Erythroblast (primary cell): ENCODE measurements around the gene DEDD.

Experiments used
- DNase-seq, 2 experiments: peaks; one replicate each; lab custom pipeline; 2025; lab: John Stamatoyannopoulos, UW
- GATA1 ChIP-seq: IDR thresholded peaks from 2 replicates; pipeline ENCODE4 v1.6.1; 2011; ENCODE audit warnings: low read depth, mild to moderate bottlenecking, control low read depth, low read length, moderate library complexity
- POLR2A ChIP-seq: IDR thresholded peaks from 2 replicates; pipeline ENCODE4 v1.6.1; 2011; ENCODE audit warnings: mild to moderate bottlenecking, low read length

Gene DEDD

DNA sequence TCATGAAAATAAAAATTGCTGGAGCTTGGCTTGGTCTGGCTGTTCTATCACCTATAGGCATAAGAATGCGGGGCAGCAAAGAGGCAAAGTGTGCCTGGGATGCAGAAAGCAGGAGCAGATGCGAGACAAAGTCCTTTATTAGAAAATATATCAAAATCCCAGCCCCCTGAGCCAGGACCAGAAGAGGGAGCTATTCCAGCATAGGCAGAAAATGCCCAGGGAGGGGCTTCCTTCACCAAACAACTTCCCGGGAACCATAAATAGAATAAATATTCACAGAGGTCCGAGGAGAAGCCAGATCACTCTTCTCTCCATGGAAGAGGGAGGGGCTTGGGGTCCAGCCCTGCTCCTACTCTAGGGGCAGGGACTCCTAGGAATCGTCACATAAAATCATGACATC lies 38.7 kb upstream of the DEDD start:
- no peak for DNase-seq
- TF ChIP-seq POLR2A: no peak
- TF ChIP-seq GATA1: no peak

DNA sequence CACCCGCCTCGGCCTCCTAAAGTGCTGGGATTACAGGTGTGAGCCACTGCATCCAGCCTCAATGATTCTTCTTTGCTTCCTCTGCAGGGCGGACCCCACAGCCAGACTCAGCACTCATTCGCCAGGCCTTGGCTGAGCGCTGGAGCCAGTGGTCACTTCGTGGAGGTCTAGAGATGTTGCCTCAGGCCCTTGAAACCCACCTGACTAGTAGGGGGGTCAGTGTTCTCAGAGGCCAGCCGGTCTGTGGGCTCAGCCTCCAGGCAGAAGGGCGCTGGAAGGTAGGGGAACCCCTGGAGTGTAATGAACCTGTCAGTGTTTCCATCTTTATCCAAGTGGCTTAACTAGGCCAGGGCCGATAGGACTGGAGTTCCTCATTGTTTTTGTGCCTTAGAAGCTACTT lies 36.4 kb upstream of the DEDD start:
- TF ChIP-seq POLR2A: no peak
- TF ChIP-seq GATA1: no peak
- DNase-seq: no peak

DNA sequence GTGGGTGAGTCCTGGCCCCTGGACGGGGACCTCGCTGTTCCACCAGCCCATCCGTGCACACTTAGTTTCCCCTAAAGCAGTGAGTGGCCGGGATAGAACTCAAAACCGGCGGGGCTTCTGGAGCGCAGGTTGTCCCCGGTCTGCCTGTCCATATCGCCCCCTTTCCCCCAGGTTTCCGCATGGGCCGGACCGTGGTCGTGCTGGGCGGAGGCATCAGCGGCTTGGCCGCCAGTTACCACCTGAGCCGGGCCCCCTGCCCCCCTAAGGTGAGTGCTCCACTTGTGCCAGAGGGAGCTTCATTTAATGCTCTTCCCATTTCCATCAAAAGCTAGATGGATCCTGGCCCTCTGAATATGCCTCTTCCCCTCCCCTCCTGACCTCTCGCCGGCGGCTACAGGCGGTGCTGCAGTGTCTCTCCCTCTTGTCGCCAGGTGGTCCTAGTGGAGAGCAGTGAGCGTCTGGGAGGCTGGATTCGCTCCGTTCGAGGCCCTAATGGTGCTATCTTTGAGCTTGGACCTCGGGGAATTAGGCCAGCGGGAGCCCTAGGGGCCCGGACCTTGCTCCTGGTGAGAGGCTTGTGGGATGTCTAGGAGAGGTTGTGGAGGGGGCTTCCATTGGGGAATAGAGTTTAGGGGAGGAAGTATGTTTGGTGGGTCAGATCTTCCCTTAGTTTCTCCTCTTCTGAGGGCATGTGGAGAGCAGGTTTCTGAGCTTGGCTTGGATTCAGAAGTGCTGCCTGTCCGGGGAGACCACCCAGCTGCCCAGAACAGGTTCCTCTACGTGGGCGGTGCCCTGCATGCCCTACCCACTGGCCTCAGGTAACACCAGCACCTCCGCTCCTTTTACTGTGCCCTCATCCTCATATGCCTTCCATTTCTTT lies 34.4 kb upstream of the DEDD start:
- TF ChIP-seq GATA1: no peak
- TF ChIP-seq POLR2A: peak; percentile 96
- DNase-seq: peak; percentile 83 to 89

DNA sequence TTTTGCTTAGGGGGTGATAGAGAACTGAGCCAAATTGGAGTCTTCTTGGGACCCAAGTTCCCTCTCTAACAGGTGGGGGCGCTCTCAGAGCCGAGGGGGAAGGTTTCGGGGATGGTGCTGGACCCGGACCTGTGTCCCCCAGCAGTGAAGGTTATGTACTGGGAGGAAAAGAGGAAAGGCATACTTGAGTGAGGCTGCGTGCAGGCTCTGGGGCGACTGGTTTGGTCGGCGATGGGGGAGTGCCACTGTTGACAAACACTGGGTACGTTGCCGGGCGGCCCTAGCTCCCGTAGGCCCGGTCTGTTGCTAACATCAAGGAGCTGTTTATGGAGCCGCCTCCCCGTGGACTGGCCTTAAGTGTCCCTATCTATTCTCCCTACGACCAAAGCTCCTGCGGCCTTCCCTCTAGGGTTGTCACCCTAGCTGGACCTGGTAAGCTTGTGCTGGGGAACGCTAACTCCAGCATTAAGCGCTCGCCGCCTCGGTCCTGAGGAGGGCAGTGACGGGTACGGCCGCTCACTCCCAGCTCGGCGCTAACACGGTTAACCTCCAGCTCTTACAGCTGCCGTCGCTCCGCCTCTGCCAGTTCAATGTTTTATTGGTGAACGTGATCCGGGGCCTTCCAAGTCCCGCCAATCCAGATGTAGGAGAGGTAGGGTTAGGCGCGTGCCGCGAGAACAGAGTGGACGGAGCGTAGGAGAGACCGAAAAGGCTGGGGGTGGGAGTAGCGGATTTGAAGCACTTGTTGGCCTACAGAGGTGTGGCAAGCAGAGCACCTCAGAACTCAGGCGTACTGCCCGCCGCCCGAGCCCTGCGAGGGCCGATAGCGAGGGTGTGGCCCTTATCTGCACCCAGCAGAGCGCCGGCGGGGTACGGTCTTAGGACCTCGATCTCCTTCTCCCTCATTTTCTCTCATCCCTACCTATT lies 33.5 kb upstream of the DEDD start, which contains the start of gene PPOX:
Gene PPOX, plus strand, starts transcription at position 685 of the 927 bp plus-strand sequence. CDS start 422 bp downstream, outside the sequence.
- peak; percentile 100 for DNase-seq
- TF ChIP-seq GATA1 (peak; percentile 99), POLR2A (peak; percentile 99)

DNA sequence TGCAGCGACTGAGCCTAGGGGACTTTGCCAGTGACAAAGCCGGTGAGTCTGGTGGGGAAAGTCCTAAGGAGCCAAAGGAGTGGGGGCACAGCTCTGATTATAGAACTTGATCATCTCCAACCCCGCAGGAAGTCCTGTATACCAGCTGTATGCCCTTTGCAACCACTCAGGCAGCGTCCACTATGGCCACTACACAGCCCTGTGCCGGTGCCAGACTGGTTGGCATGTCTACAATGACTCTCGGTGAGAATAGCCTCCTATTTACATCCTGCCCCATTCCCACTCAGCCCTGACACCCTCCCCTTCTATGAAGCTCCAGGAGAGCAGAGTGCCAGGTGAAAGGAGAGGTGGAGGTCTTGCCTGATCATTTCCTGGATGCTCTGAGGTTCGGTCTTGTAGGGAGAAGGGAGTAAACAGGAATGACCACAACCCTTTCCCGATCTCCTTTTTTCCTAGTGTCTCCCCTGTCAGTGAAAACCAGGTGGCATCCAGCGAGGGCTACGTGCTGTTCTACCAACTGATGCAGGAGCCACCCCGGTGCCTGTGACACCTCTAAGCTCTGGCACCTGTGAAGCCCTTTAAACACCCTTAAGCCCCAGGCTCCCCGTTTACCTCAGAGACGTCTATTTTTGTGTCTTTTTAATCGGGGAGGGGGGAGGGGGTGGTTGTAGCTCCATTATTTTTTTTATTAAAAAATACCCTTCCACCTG lies 32.6 kb upstream of the DEDD start:
- TF ChIP-seq POLR2A (no peak), GATA1 (no peak)
- DNase-seq: peak; percentile 45 to 68

DNA sequence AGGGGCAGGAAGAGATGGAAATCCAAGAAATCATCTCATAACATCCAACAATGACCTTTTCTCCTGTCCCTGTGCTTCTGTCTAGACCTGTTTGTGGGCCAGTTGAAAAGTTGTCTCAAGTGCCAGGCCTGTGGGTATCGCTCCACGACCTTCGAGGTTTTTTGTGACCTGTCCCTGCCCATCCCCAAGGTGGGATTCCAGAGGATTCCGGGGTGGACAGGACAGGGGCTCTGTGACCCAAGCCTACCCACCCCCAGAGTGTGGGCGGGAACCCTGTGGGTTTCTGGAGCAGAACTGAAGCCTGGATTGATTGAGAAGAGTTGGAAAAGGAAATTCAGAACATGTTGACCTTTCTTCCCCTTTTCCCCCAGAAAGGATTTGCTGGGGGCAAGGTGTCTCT lies 31.3 kb upstream of the DEDD start:
- TF ChIP-seq POLR2A (no peak), GATA1 (no peak)
- no peak for DNase-seq

DNA sequence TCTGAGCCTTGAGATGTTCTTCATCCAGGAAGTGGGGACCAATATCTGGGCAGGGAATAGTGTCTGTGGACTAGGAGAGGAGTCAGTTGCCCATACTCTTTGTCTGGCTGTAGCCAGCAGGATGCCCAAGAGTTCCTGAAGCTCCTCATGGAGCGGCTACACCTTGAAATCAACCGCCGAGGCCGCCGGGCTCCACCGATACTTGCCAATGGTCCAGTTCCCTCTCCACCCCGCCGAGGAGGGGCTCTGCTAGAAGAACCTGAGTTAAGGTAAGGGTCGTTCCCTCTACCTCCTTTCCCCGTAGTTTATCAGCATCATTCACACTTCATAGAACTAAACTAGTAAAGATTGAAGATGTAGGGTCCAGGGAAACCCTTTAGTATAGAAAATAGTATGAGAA lies 30.3 kb upstream of the DEDD start:
- TF ChIP-seq POLR2A: no peak
- no peak for TF ChIP-seq GATA1
- no peak for DNase-seq

DNA sequence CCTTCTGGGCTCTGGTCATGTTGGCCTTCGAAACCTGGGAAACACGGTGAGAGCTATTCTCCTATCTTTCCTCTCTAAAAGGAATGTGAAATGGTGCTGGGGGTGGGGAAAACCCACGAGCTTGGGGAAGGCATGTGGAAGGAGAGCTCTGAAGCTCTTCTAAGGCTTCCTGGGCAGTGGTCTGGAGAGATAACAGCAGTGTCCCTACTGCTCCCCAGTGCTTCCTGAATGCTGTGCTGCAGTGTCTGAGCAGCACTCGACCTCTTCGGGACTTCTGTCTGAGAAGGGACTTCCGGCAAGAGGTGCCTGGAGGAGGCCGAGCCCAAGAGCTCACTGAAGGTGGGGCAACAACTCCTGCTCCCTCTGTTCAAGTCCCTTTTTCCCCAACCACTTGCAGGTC lies 29.6 kb upstream of the DEDD start:
- no peak for DNase-seq
- no peak for TF ChIP-seq GATA1
- TF ChIP-seq POLR2A: no peak

DNA sequence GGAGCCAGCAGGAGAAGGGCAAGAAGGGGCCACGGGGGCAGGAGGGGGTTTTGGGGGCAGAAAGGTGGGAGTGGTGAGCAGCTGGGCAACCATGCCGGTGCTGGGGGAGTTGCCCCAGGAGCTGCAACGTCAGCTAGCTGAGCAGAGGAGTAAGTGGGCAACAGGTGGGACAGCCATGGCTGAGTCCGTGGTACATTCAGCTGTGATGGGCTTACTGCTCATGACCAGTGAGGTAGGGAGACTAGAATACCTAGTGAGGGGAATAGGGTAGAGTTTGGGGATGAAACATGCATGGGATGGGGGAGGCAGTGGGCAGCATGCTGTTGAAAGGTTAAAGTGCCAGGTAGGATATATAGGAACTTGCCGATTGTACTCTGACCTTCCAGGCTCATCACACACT lies 29.2 kb upstream of the DEDD start:
- TF ChIP-seq POLR2A (no peak), GATA1 (no peak)
- DNase-seq: no peak

DNA sequence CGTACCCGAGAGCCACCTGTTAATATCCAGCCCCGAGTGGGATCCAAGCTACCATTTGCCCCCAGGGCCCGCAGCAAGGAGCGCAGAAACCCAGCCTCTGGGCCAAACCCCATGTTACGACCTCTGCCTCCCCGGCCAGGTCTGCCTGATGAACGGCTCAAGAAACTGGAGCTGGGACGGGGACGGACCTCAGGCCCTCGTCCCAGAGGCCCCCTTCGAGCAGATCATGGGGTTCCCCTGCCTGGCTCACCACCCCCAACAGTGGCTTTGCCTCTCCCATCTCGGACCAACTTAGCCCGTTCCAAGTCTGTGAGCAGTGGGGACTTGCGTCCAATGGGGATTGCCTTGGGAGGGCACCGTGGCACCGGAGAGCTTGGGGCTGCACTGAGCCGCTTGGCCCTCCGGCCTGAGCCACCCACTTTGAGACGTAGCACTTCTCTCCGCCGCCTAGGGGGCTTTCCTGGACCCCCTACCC lies 28.2 kb upstream of the DEDD start:
- DNase-seq: no peak
- no peak for TF ChIP-seq GATA1
- TF ChIP-seq POLR2A: no peak

DNA sequence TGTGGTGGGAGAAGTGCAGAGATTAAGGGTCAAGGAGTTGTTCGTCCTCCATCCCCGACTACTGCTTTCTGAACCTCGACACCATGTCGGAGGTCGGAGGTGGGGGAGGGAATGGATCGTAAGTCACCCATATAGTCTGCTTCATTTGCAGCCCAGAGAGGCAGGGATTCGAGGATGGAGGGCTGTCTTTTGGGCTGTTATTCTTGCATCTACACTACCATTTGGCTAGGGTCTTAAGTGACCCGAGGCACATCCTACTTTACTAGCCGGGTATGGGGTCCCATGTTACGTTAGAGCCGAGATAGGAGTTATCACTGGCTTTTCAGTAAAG lies 27.4 kb upstream of the DEDD start:
- TF ChIP-seq POLR2A (no peak), GATA1 (no peak)
- DNase-seq: no peak

DNA sequence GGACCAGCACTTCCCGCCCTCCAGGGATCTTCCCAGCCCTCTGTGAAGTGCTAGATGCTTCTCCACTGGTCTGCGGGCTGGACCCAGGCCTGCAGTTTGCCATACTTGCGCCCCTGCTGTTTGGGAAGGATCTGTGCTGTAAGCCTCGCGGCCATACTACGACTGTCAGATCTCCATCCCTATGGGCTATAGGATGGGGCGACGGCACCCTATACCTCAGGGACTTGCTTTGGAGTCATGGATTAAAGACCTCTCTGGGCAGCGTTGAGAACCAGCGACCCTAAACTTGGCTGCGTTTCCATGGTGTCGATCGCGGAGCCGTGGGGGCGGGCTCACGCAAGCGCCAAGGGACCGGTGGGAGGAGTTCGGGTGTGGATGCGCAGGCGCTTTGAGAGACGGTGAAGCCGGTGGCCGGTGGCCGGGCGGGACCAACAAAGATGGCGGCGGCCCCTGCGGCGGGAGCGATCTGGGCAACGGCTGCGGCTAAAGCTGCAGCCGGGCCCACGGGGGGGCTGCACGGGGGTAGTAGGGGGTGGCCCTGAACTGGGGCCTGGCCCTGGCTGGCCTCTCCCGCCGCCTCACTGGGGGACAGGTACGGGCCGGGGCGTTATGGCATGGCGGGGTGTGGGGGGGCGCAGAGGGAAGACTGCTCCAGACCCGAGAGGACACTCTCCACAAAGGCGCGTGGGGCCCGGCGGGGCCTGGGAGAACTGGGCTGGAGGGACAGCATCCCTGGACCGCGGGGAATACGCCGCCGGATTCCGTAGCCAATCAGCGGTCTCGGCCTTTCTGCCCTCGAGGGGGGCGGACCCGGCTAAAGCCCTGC lies 26.8 kb upstream of the DEDD start, which contains the start of gene USP21:
Gene USP21, plus strand, starts transcription at position 414 of the 826 bp plus-strand sequence. CDS start 1,141 bp downstream, outside the sequence.
- peak; percentile 91 to 94 for DNase-seq
- TF ChIP-seq GATA1: no peak
- peak; percentile 85 for TF ChIP-seq POLR2A
